ENCODE data around the gene RAB39A.
A peak's percentile ranks its signal among the peaks of the same experiment; 100 is the strongest.

RAB39A gene

GRCh38 chr11:107963091-107963490, 34.8 kb downstream of the RAB39A start:
- no peak for DNase-seq

GRCh38 chr11:107969219-107969618, 41.0 kb downstream of the RAB39A start:
- DNase-seq, result no peak

- DNase-seq, result no peak
Observed at GRCh38 chr11:107970049-107970448, 41.8 kb downstream of the RAB39A start.

GRCh38 chr11:107973641-107974040, 45.4 kb downstream of the RAB39A start:
- no peak for DNase-seq

- no peak for DNase-seq
Observed at GRCh38 chr11:107988397-107989158, 60.3 kb downstream of the RAB39A start.

- no peak for DNase-seq
Observed at GRCh38 chr11:107991868-107992414, 63.7 kb downstream of the RAB39A start.

GRCh38 chr11:107996006-107996776, 67.9 kb downstream of the RAB39A start:
- DNase-seq, result no peak

- DNase-seq, result no peak
Observed at GRCh38 chr11:107998761-107999160, 70.5 kb downstream of the RAB39A start.

GRCh38 chr11:107999759-108000455, 71.7 kb downstream of the RAB39A start:
- no peak for DNase-seq

GRCh38 chr11:108002476-108002875, 74.2 kb downstream of the RAB39A start:
- no peak for DNase-seq

- DNase-seq, result no peak
Observed at GRCh38 chr11:108003623-108004022, 75.4 kb downstream of the RAB39A start.

GRCh38 chr11:108007819-108008218, 79.6 kb downstream of the RAB39A start:
- no peak for DNase-seq

GRCh38 chr11:108008656-108009496, 80.6 kb downstream of the RAB39A start, which contains the start of gene CUL5:
TSS of gene CUL5 (plus strand) at chr11:108008898. CDS start at chr11:108009349, 451 bp downstream.
- DNase-seq, result peak; percentile 90

- DNase-seq, result no peak
Observed at GRCh38 chr11:108009497-108010370, 81.5 kb downstream of the RAB39A start.

GRCh38 chr11:108012139-108012725, 84.0 kb downstream of the RAB39A start:
- DNase-seq, result no peak

Measured in NCI-H774 (cell line).